ENCODE data around the gene NIPBL. TPM values are rescaled to one million over a fixed set of nuclear protein-coding genes. Genes with fewer than 3 reads are reported as not detected.

Gene NIPBL
- total RNA-seq, 1 donor = 24.6 TPM

DNA sequence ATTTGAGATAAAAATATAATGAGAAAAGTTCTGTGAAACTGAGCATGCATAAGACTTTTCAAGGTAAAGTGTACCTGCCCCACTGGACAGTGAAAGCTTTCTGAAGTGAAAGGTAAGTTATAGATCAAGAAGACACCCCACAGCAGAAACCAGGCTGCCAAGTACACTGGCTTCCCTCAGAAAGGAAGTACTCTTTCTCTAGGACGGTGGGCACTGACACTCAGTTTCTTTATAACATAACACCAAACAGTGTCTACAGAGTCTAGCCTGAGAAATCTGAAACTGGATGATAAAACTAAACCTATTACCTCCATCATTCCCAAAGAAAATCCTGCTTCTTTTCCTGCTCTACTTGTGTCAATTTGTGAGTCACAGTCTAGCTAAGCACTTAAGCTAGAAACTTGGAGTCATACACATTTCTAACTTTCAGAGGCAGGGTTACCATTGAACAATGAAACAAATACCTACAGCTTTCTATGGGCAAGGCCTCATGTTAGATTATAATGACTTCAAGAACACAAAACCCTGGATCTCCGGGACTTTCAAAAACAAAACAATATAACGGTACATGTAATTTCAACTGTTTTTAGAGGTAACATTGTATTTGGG is 235.9 kb downstream of the NIPBL start:
- H3K4me3 ChIP-seq (ENCODE audit: low read depth, low read length) = no peak overlapping the region
- TF ChIP-seq, protein P1, sequence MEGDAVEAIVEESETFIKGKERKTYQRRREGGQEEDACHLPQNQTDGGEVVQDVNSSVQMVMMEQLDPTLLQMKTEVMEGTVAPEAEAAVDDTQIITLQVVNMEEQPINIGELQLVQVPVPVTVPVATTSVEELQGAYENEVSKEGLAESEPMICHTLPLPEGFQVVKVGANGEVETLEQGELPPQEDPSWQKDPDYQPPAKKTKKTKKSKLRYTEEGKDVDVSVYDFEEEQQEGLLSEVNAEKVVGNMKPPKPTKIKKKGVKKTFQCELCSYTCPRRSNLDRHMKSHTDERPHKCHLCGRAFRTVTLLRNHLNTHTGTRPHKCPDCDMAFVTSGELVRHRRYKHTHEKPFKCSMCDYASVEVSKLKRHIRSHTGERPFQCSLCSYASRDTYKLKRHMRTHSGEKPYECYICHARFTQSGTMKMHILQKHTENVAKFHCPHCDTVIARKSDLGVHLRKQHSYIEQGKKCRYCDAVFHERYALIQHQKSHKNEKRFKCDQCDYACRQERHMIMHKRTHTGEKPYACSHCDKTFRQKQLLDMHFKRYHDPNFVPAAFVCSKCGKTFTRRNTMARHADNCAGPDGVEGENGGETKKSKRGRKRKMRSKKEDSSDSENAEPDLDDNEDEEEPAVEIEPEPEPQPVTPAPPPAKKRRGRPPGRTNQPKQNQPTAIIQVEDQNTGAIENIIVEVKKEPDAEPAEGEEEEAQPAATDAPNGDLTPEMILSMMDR (IDR thresholded peaks at IDR 0.05; ENCODE audit: insufficient read depth, low read depth, low read length) = no peak
- no peak for DNase-seq (ENCODE audit: low read depth)

Data from fibroblast of villous mesenchyme (primary cell).